Astrocyte of the spinal cord (primary cell): ENCODE measurements around the gene MOGAT3.

Experiments
- DNase-seq: peaks from one replicate; pipeline ENCODE4 v3.0.0; 2011; ENCODE audit warnings: low read depth, low spot score
- H3K4me3 ChIP-seq: 2 replicates; pipeline ENCODE4 v1.5.1; 2011; ENCODE audit warnings: low read depth, mild to moderate bottlenecking, low read length, moderate library complexity
- in situ Hi-C: cut with HindIII; loops from 2 replicates; pipeline ENCODE4 v1.10.0; 2017; ENCODE audit warnings: low sequenced_read_pairs
- TF ChIP-seq, protein P1 (sequence below): IDR thresholded peaks from 2 replicates; pipeline ENCODE4 v1.5.1; 2012; ENCODE audit warnings: low read depth, mild to moderate bottlenecking, low read length, inconsistent platforms

The MOGAT3 gene

DNA sequence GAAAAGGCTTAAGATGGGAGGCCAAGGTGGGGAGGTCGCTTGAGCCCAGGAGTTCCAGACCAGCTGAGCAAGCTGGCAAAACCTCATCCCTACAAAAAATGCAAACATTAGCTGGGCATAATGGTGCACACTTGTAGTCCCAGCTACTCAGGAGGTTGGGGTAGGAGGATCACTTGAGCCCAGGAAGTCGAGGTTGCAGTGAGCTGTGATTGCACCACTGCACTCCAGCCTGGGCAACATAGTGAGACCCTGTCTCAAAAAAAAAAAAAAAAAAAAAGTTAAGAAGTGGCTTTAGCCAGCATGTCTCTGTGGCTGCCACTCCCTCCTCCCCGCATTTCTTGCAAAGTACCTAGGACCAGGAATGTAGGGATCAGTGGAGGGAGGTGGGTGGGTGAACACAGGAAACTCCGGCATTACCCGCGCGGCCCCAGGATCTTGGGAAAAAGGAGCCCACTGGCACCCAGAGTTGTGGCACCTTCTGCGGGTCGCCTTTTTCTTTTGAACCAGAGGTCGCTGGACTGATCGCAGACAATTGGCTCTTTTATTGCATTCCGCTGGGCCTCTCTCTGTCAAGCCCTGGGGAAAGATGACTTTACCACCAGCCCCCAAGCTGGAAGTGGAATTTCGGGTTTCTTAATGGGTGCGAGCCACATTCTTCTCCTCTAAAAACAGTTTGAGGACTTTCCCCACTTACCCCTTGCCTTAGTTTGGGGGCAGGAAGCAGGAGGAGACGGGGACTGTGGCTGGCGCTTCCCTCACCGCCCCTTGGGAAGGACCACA is 39.0 kb downstream of the MOGAT3 start:
- no peak overlapping the region for H3K4me3 ChIP-seq
- no peak for DNase-seq
- in situ Hi-C loops: no loop called here
- TF ChIP-seq, protein P1, sequence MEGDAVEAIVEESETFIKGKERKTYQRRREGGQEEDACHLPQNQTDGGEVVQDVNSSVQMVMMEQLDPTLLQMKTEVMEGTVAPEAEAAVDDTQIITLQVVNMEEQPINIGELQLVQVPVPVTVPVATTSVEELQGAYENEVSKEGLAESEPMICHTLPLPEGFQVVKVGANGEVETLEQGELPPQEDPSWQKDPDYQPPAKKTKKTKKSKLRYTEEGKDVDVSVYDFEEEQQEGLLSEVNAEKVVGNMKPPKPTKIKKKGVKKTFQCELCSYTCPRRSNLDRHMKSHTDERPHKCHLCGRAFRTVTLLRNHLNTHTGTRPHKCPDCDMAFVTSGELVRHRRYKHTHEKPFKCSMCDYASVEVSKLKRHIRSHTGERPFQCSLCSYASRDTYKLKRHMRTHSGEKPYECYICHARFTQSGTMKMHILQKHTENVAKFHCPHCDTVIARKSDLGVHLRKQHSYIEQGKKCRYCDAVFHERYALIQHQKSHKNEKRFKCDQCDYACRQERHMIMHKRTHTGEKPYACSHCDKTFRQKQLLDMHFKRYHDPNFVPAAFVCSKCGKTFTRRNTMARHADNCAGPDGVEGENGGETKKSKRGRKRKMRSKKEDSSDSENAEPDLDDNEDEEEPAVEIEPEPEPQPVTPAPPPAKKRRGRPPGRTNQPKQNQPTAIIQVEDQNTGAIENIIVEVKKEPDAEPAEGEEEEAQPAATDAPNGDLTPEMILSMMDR: no peak

DNA sequence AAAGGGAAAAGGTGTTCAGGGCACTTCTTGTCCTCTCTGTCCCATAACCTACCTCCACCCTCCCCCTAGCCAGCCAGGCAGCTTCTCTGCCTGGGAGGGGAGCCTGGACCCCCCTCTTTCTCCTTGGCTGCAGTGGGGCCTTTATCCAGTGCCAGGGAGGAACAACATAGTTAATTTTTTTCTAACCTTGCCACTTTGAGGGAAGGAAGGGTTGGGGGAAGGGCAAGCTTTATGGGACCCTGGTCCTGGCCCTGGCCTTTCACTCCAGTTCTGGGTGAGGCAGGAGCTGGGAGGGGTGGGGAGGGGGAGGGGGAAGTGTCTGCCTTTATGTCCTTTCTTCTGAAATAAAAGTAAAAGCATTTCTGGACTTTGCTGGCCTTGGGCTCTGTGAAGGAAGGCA is 39.9 kb downstream of the MOGAT3 start:
- no peak overlapping the region for H3K4me3 ChIP-seq
- in situ Hi-C loops: no loop called here
- no peak for DNase-seq
- TF ChIP-seq, protein P1: no peak

DNA sequence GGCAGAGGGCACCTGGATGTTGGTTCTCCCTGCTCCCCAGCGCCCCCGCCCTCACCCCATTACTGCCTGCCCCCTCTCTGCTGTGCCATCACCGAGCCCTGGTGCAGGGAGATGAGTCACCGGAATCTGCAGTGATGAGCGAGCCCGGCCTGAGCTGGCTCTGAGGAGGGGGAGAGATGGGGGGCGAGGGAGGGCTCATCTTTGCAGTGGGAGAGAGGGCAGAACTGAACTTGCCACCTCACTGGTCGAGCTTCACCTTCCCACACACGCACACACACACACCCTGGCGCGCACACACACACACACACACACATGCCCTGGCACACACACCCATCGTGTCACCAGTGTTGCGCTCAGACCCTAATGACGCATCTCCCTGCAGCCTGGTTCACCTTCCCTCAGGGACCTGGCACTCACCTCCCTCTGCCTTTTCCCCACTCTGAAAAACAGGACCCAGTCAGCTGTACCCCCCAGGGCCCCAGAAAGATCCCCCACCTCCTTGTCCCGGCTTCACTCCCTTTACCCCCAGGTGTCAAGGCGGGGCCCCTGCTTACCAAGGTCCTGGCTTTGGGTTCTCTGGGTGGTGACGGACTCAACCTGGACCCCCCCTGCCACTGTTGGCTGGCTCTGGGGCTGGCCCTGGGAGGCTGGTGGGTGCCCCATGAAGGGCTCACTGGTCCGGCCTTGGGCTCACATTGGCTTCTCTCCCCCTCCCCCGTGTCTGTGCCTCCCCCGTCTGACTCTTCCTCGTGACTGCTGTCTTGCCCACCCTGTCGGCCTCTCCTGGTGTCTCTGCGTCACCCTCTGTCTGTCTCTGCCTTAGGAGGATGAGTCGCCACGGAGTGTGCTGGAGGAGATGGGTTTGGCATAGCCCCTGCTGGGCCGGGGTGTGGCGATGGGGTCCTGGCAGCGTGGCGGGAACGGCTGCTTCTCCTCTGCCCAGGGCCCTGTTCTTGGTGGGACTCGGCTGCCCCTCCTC is 40.9 kb downstream of the MOGAT3 start:
- no peak overlapping the region for H3K4me3 ChIP-seq
- TF ChIP-seq, protein P1: no peak
- in situ Hi-C loops: no loop called here
- DNase-seq: no peak

DNA sequence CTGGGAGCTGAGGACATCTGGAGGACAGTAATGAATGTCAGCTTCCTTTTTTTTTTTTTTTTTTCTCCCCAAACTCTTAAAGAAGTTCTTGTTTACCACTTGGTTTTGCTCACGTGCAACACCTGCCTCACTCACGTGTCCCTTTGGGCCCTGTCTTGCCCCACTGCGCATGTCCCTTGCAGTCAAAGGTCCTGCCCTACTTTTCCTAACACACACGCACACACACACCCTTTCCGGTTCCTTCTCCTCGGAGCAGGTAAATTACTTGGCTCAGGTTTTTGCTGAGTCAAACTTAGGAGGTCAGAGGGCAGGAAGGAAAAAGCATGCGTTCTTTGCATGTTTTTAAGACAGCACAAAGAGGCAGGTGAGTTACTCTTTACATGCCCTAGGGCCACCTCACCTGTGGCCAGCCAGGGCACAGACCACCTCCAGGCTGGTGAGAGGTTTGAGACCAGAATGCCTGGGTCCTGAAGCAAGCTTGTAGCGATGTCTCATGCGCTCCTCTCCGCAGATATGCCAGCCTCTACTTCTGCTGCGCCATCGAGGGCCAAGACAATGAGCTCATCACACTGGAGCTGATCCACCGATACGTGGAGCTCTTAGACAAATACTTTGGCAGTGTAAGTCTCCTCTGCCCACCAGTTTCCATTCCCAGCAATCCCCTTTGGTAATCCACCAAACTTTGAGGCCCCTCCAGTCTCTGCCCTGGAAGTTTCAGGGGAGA is 43.8 kb downstream of the MOGAT3 start:
- TF ChIP-seq, protein P1: no peak

GRCh38 chr7:101156277-101156676 is 44.6 kb downstream of the MOGAT3 start:
- no peak overlapping the region for H3K4me3 ChIP-seq
- no peak for DNase-seq
- in situ Hi-C loops: no loop called here
- TF ChIP-seq, protein P1: peak; percentile 36

More for the DNA sequence above, 43.8 kb downstream of the MOGAT3 start:
- no peak overlapping the region for H3K4me3 ChIP-seq
- DNase-seq: no peak
- in situ Hi-C loops: no loop called here

- in situ Hi-C loops: no loop called here
- TF ChIP-seq, protein P1: no peak
- peak overlapping the region; percentile 87 for H3K4me3 ChIP-seq
- no peak for DNase-seq
These were observed 45.5 kb downstream of the MOGAT3 start for GRCh38 chr7:101155303-101155702.
